Fibroblast of pulmonary artery (primary cell): ENCODE data around the gene ANK3.

Source experiments
- DNase-seq: peaks from one replicate; pipeline ENCODE4 v3.0.0-alpha.2; 2010; ENCODE audit warnings: low read depth
- H3K4me3 ChIP-seq: replicated peaks from 2 replicates; pipeline ENCODE4 v1.5.1; 2011; ENCODE audit warnings: low read depth, mild to moderate bottlenecking, control low read depth, low read length, moderate library complexity
- TF ChIP-seq, protein P1 (sequence below): IDR thresholded peaks from 2 replicates; pipeline ENCODE4 v1.5.1; 2011; ENCODE audit warnings: mild to moderate bottlenecking, control low read depth, low read length, inconsistent platforms; ENCODE audit errors: missing control alignments

ANK3 gene

GRCh38 chr10:60139798-60140566 lies 249.7 kb downstream of the ANK3 start:
- TF ChIP-seq, protein P1, sequence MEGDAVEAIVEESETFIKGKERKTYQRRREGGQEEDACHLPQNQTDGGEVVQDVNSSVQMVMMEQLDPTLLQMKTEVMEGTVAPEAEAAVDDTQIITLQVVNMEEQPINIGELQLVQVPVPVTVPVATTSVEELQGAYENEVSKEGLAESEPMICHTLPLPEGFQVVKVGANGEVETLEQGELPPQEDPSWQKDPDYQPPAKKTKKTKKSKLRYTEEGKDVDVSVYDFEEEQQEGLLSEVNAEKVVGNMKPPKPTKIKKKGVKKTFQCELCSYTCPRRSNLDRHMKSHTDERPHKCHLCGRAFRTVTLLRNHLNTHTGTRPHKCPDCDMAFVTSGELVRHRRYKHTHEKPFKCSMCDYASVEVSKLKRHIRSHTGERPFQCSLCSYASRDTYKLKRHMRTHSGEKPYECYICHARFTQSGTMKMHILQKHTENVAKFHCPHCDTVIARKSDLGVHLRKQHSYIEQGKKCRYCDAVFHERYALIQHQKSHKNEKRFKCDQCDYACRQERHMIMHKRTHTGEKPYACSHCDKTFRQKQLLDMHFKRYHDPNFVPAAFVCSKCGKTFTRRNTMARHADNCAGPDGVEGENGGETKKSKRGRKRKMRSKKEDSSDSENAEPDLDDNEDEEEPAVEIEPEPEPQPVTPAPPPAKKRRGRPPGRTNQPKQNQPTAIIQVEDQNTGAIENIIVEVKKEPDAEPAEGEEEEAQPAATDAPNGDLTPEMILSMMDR, result no peak
- peak overlapping the region; percentile 17 for H3K4me3 ChIP-seq
- DNase-seq, result peak; percentile 60

DNA sequence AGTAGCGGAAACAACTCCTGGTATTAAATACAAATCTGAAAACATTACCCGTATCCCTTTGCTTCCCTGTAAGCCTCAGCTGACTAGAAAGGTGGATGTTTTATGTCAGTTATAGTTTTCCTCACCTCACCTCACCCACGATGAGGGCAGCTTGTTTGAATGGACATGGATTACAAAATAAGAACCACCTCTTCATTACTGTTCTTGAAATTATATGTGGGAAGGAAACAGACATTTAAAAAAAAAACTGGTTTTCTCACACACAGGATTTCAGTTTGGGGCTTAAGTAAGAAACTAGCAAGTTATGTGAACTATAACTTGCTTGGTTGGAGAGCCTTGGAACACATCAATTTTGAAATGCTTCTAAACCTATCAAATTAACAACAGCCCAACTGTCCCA lies 250.4 kb downstream of the ANK3 start:
- H3K4me3 ChIP-seq, result no peak overlapping the region
- no peak for DNase-seq
- TF ChIP-seq, protein P1, result no peak

DNA sequence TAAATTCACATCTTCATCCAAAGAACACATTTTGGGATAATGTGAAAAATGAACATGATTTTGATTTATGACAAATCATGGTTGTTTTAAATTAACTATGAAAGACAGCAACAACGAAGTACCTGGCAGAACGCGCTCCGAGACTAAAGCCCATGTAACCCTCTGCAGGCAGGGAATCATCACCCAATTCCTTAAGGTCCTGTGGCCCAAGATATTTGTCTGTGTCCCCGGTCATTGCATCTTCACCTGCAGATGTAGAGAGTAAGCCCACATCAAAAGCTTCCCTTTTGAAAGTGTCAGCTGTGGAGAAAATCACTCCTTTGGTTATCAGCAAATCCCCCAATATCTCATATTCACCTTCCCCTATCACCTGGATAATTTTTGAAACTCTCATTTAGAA lies 250.8 kb downstream of the ANK3 start:
- DNase-seq, result no peak
- H3K4me3 ChIP-seq, result no peak overlapping the region

DNA sequence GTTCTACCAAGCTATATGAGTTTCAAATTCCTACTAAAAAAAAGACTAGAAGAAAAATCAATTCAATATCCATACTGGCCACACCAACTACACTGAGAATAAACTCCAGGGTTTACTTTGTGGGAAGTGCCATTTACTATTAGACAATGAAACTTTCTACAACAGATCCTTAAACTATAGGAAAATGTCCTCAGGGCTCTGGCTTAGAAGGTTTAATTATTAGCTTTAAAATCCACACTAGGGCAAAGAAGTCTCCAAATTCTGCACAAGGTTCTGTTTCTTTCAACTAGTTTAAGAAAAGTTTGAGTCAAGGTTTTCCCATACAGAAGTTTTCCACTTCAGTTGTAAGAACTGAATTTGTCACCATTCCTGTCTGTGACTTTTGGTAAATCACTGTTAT lies 251.6 kb downstream of the ANK3 start:
- no peak for DNase-seq
- no peak overlapping the region for H3K4me3 ChIP-seq
- TF ChIP-seq, protein P1, result no peak

More for the DNA sequence above, 250.8 kb downstream of the ANK3 start:
- TF ChIP-seq, protein P1, result no peak

GRCh38 chr10:60137292-60137992 lies 252.2 kb downstream of the ANK3 start:
- TF ChIP-seq, protein P1, result no peak
- no peak overlapping the region for H3K4me3 ChIP-seq
- no peak for DNase-seq

- TF ChIP-seq, protein P1, result no peak
- H3K4me3 ChIP-seq, result no peak overlapping the region
- no peak for DNase-seq
Observed at GRCh38 chr10:60135020-60135419, 254.7 kb downstream of the ANK3 start.

DNA sequence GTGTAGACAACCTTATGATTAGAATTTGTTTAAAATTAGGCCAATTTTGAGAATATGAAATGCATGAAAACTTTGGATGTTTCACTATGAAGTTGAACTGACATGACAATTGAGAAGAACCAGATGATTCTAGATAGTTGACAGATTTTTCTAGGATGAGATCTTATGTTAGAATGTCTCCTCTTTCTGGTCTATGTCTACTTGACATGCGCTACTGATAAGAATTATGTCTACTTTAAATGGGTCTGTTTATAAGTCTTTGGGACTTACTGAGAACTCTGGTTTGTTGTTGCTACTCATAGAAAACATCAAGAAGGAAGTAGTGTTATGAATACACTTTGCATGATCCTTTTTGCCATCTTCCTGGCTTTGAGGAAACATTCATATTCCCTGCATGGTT lies 255.1 kb downstream of the ANK3 start:
- DNase-seq, result no peak
- H3K4me3 ChIP-seq, result no peak overlapping the region
- TF ChIP-seq, protein P1, result no peak
